ENCODE data around the gene LMBRD1. TPM values are rescaled to one million over a fixed set of nuclear protein-coding genes. Genes with fewer than 3 reads are reported as not detected.

LMBRD1 gene
- total and polyA plus RNA-seq, 3 experiments from 2014 or later: 16.2 to 45.5 (median 17.3) TPM

DNA sequence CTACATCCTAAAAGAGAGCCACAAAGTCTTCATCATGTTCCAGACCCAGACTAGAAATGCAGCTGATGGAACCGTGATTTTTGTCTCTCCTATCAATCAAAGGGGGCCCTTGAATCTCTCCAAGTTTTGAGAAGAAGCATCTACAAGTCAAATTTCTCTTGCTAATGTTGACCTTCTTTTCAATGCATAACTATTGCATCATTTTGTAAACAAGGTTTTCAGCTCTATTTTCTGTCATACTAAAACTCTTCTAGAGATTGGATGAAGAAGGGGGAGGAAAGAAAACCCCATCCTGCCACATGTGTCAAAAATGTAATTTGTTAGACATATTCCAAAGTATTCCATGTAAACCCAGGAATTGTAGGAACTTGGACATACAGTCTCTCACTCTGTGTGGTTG is 169.2 kb downstream of the LMBRD1 start:
- Histone ChIP-seq H3K4me1 (ENCODE audit: insufficient read depth, low read length) (no peaks in the 10 kb centered on the region), H3K36me3 (ENCODE audit: insufficient read depth, low read length) (no peaks in the 10 kb centered on the region), H3K27ac (ENCODE audit: low read depth, low read length) (no peak overlapping the region), H3K27me3 (ENCODE audit: insufficient read depth, low read length, poor library complexity, severe bottlenecking) (peaks cover under 1% of the 10 kb centered on the region), H3K9me3 (ENCODE audit: low read length) (no peaks in the 10 kb centered on the region), H3K4me3 (ENCODE audit: low read length) (no peak overlapping the region)
- Mint-ChIP-seq H3K27me3 (peaks cover 3 to 18% of the 10 kb centered on the region in 2 donors), H3K27ac (no peak overlapping the region), H3K4me1 (peaks cover 7 to 10% (median 9%) of the 10 kb centered on the region in 3 donors), H3K9me3 (peaks cover 0 to 3% (median 0%) of the 10 kb centered on the region in 5 donors), H3K36me3 (peaks cover 0 to 2% (median 0%) of the 10 kb centered on the region in 3 donors), H3K4me3 (no peak overlapping the region)
- CTCF ChIA-PET: no interaction called here
- POLR2A ChIA-PET: no interaction called here
- no peak for DNase-seq

GRCh38 chr6:69624944-69625343 is 171.9 kb downstream of the LMBRD1 start:
- CTCF ChIA-PET: no interaction called here
- H3K36me3 Mint-ChIP-seq: peaks cover 0 to 2% (median 0%) of the 10 kb centered on the region in 3 donors

More at GRCh38 chr6:69624944-69625343, 171.9 kb downstream of the LMBRD1 start:
- no peak overlapping the region for H3K4me3 Mint-ChIP-seq
- no peaks in the 10 kb centered on the region for H3K9me3 ChIP-seq (ENCODE audit: low read length)
- H3K27ac Mint-ChIP-seq: no peak overlapping the region
- no peaks in the 10 kb centered on the region for H3K27me3 ChIP-seq (ENCODE audit: insufficient read depth, low read length, poor library complexity, severe bottlenecking)
- H3K4me1 ChIP-seq (ENCODE audit: insufficient read depth, low read length): no peaks in the 10 kb centered on the region
- no peak overlapping the region for H3K4me3 ChIP-seq (ENCODE audit: low read length)
- no peak for DNase-seq
- peaks cover 0 to 3% (median 0%) of the 10 kb centered on the region in 5 donors for H3K9me3 Mint-ChIP-seq
- no peaks in the 10 kb centered on the region for H3K36me3 ChIP-seq (ENCODE audit: insufficient read depth, low read length)
- POLR2A ChIA-PET: no interaction called here
- no peak overlapping the region for H3K27ac ChIP-seq (ENCODE audit: low read depth, low read length)
- no peaks in the 10 kb centered on the region for H3K4me1 Mint-ChIP-seq
- peaks cover 5 to 16% of the 10 kb centered on the region in 2 donors for H3K27me3 Mint-ChIP-seq

Other genes with a start within 250 kb of the LMBRD1 start
- under 1 TPM; 0.07 to 0.33 TPM for gene COL19A1, start 69.5 kb upstream of the LMBRD1 start, total RNA-seq
- gene COL19A1, start 69.5 kb upstream of the LMBRD1 start, polyA plus RNA-seq: not detected